ENCODE results near the gene PISD.

The PISD gene

GRCh38 chr22:31623592-31624304, 38.3 kb downstream of the PISD start:
- DNase-seq, result no peak

DNA sequence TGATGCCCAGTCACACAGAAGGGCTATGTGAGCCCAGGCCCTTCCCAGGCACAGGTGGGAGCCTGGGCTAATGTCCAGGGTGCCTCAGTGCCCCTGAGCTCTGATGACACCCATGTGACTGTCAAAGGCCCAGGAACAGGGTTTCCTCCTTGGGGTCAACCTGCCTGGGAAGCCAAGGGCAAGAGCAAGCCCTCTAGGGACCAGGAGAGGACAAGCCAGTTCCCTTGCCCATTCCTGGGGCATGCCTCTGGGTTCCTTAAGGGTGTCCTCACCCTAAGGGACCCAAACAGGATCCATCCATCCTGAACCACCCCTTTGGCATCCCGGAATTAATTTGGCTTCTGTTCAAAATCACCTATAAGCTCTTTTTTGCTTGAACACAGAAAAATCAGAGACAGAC, 39.0 kb downstream of the PISD start:
- DNase-seq, result no peak

- no peak for DNase-seq
These were observed 40.4 kb downstream of the PISD start for GRCh38 chr22:31621507-31622124.

GRCh38 chr22:31620756-31621480, 41.1 kb downstream of the PISD start:
- no peak for DNase-seq

- DNase-seq, result no peak
These were observed 42.3 kb downstream of the PISD start for GRCh38 chr22:31619611-31620300.

- no peak for DNase-seq
These were observed 43.4 kb downstream of the PISD start for GRCh38 chr22:31618471-31619176.

DNA sequence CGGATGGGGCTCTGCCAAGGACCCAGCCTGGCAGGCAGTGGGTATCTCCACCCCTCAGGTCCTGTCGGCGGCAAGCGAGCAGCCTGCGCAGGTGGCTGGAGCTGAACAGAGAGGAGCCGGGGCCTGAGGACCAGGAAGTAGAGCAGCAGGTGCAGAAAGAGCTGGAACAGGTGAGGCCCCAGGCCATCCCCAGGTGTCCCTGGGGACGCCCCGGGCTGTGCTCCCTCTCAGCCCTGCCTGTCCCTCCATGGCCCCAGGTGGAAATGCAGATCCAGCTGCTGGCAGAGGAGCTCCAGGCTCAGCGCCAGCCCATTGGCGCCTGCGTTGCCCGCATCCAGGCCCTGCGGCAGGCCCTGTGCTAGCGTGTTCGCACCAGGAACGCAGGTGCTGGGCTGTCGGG, 44.0 kb downstream of the PISD start:
- DNase-seq, result no peak

GRCh38 chr22:31616315-31616980, 45.6 kb downstream of the PISD start:
- DNase-seq, result no peak

DNA sequence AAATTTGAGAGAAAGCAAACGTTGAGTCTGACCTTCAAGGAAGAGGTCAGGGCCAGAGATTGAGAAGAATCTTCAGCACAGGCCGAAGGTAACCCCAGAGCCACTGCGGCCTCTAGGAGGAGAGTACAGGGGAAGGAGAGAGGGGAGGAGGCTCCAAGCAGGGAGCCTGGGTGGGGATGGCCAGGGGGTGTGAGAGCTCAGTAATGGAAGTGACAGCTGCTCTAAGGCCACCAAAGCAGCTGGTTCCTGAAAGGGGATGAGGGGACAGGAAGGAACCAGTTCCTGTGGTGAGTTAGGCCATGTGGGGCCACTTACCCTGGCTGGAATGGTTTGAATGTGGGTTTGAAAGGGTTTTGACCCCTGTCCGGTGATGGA, 46.1 kb downstream of the PISD start:
- no peak for DNase-seq

DNA sequence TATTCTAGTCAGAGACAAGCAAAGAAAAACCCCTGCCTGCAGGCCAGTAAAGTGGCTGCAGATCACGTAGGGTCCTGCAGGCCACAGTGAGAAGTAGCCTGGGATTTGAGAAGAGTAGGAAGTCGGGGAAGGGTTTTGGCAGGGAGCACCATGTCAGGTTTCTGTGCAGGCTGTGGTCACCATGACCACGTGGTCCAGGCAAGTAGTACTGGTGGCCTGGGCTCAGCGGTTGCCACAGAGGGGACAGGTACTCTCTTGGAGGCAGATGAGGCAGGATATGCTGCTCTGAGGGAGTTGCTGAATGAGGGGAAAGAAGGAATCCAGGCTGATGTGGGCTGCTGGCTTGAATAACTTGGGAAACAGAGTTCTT, 46.5 kb downstream of the PISD start:
- no peak for DNase-seq

DNA sequence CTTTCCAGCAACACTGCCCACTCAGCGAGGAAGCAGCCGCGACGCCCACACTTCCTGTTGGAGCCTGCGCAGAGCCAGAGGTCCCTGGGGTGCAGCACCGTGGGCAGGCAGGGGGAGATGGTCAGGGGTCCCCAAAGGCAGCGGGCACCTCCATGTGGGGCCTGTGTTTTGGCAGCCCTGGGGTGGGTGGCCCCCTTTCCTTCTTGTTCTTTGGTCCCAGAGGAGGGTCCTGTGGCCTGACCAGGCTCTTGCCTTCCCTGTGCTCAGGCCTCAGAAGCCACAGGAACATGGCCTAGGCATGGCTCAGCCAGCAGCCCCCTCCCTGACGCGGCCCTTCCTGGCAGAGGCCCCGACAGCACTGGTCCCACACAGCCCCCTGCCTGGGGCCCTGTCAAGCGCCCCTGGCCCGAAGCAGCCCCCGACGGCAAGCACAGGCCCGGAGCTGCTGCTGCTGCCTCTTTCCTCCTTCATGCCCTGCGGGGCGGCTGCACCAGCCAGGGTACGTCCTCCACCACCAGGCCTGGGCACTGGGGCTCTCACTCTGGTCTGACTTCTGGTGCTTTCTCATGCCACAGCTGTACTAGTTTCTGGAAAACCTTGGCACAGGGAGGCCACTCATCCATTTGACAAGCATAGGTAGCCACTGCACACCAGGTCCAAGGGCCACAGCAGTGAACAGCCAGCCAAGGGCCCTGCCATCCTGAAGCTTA, 47.1 kb downstream of the PISD start:
- DNase-seq, result no peak

DNA sequence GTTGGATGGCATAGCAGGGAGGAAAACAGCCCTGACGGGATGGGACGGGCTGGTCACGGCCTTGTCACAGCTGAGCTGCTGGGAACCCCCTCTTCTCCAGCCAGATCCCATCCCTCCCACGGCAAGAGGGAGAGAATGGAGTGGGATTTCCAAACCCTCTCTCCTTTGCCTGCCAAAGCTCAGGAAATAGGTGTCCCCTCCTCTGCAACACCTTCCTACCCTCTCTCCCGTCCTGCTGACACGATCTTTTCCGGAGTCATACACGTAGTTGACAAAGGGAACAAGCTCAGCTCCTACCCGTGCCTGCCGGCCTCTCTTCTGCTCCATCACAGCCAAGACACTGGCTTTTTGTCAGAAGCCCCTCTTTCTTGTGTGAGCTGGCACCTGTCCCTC, 48.1 kb downstream of the PISD start:
- DNase-seq, result no peak

- no peak for DNase-seq
These were observed 48.6 kb downstream of the PISD start for GRCh38 chr22:31613286-31613903.

- DNase-seq, result no peak
These were observed 49.1 kb downstream of the PISD start for GRCh38 chr22:31612891-31613285.

GRCh38 chr22:31611061-31611760, 50.8 kb downstream of the PISD start:
- DNase-seq, result no peak

GRCh38 chr22:31610611-31611010, 51.4 kb downstream of the PISD start:
- DNase-seq, result no peak

GRCh38 chr22:31609716-31610115, 52.3 kb downstream of the PISD start:
- DNase-seq, result no peak

GRCh38 chr22:31607696-31608095, 54.3 kb downstream of the PISD start:
- no peak for DNase-seq

DNA sequence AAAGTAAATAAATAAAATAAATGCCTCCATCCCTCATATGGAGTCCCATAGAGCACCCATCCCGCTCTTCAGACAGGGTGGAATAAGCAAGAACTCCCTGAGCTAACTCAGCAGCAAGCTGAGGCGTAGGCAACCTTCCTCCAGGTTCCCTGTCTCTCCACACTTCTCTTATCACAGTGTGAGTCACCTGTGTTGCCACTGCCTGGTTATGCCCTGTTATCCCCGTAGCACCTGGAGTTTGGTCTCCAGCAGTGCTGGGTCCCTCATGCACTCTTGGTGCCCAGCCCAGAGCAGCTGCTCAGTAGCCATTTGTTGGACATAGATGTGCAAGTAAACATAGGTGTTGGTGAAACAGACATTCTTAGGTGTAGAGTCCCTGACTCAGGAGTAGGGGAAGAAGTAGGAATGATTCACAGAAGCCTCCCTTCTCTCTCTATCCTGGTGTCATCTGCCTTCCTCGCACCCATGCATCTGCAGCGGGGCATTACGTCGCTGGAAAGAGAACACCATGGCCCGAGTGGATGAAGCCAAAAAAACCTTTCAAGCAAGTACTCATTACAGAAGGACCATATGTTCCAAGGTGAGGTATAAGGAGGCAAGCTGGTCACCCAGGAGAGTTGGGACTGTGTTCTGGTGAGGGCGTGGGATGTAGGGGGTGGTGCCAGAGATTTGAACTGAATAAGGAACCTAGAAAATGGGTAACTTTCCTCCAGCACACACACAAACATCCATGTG, 56.0 kb downstream of the PISD start:
- no peak for DNase-seq
